GM12874 (cell line): ENCODE results near the gene ARL8A.

Source experiments
- CTCF ChIP-seq: IDR thresholded peaks from 2 replicates; pipeline ENCODE4 v1.5.1; 2011; ENCODE audit warnings: low read depth, mild to moderate bottlenecking, control low read depth, low read length, moderate library complexity; ENCODE audit not compliant: insufficient read depth

ARL8A gene

DNA sequence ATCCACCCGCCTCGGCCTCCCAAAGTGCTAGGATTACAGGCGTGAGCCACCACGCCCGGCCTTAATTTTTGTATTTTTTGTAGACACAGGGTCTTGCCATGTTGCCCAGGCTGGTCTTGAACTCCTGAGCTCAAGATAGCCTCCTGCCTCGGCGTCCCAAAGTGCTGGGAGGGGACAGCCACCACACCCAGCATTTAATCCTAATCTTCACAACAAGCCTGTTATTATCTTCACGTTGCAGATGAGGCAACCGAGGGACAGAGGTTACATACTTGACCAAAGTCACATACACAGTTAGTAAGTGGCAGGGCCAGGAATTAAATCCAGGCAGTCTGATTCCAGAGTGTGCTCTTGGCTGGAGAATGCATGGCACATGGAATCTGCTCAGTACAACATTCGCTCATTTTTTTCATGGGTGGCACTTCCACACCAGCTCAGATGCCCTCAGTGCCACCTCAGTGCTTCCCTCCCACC lies 26.6 kb downstream of the ARL8A start:
- no peak for TF ChIP-seq CTCF

DNA sequence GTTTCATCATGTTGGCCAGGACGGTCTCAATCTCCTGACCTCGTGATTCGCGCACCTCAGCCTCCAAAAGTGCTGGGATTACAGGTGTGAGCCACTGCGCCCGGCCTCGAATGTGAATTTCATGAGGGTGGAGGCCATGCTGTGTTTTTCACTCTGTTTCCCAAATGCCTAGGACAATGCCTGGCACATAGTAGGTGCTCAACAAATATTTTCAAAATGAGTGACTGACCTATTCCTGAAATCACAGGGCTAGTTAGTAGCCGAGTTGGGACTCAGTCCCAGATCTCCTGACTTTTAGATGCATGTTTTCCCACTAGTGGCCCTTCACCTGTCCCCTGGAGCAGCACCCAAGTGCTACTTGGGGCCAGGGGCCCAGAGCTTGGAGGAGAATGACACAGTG lies 28.2 kb downstream of the ARL8A start:
- TF ChIP-seq CTCF = no peak

GRCh38 chr1:202113690-202114300 lies 30.7 kb downstream of the ARL8A start:
- TF ChIP-seq CTCF = no peak

GRCh38 chr1:202112859-202113689 lies 31.5 kb downstream of the ARL8A start:
- TF ChIP-seq CTCF = no peak

GRCh38 chr1:202110977-202111376 lies 33.6 kb downstream of the ARL8A start:
- no peak for TF ChIP-seq CTCF

- no peak for TF ChIP-seq CTCF
These were observed 36.5 kb downstream of the ARL8A start for GRCh38 chr1:202107801-202108731.

DNA sequence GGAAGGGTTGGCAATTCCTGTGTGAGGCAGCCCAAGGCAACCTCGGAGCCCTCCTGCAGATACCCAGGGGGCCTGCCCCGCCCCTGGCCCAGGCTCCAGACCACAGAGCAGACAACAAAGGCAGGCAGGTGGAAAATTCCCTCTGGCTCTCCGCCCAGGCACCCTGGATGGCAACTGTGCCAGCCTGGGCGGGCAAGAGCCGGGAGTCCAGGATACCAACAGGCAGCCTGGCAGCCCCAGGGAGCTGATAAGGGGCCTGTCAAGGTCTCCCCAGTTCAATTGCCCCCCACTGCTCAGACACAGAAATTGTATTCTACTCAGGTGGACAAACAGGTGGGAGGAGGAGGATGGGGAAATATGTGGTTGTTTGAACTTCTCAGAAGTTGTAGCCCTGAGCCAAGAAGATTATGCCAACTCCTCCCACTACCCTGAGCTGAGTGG lies 37.2 kb downstream of the ARL8A start:
- no peak for TF ChIP-seq CTCF
